GM12891 (cell line): Measurements from ENCODE around the gene LPIN2.

Experiments used
- POLR2A ChIP-seq: IDR thresholded peaks from 2 replicates; pipeline ENCODE4 v1.6.1; 2011; ENCODE audit warnings: low read depth, low read length, control low read depth
- POLR2AphosphoS5 ChIP-seq: IDR thresholded peaks from 2 replicates; pipeline ENCODE4 v1.6.1; 2011; ENCODE audit warnings: low read depth, low read length, control low read depth
- TAF1 ChIP-seq: IDR thresholded peaks from 2 replicates; pipeline ENCODE4 v1.6.1; 2011; ENCODE audit warnings: low read depth, low read length, control low read depth

GRCh38 chr18:2970772-2971659, 41.9 kb downstream of the LPIN2 start:
- TF ChIP-seq POLR2A (no peak), POLR2AphosphoS5 (no peak), TAF1 (peak; percentile 46; the same call in 1 of the 2 replicates)
